ENCODE measurements around the gene PPP1R9B.

- TF ChIP-seq, protein P1, sequence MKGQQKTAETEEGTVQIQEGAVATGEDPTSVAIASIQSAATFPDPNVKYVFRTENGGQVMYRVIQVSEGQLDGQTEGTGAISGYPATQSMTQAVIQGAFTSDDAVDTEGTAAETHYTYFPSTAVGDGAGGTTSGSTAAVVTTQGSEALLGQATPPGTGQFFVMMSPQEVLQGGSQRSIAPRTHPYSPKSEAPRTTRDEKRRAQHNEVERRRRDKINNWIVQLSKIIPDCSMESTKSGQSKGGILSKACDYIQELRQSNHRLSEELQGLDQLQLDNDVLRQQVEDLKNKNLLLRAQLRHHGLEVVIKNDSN (CRISPR knock-in tag; IDR thresholded peaks at IDR 0.05) = no peak
- TF ChIP-seq, protein P2, sequence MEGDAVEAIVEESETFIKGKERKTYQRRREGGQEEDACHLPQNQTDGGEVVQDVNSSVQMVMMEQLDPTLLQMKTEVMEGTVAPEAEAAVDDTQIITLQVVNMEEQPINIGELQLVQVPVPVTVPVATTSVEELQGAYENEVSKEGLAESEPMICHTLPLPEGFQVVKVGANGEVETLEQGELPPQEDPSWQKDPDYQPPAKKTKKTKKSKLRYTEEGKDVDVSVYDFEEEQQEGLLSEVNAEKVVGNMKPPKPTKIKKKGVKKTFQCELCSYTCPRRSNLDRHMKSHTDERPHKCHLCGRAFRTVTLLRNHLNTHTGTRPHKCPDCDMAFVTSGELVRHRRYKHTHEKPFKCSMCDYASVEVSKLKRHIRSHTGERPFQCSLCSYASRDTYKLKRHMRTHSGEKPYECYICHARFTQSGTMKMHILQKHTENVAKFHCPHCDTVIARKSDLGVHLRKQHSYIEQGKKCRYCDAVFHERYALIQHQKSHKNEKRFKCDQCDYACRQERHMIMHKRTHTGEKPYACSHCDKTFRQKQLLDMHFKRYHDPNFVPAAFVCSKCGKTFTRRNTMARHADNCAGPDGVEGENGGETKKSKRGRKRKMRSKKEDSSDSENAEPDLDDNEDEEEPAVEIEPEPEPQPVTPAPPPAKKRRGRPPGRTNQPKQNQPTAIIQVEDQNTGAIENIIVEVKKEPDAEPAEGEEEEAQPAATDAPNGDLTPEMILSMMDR (IDR thresholded peaks at IDR 0.05) = no peak
- TF ChIP-seq JUN (CRISPR knock-in tag; IDR thresholded peaks at IDR 0.05) (no peak), ZNF232 (CRISPR knock-in tag; IDR thresholded peaks at IDR 0.05) (no peak), SP1 (CRISPR knock-in tag; conservative IDR thresholded peaks at IDR 0.05) (no peak), MAX (CRISPR knock-in tag; IDR thresholded peaks at IDR 0.05) (no peak), FOXJ3 (CRISPR knock-in tag; IDR thresholded peaks at IDR 0.05; ENCODE audit: borderline replicate concordance) (no peak)
- TF ChIP-seq, protein P3, sequence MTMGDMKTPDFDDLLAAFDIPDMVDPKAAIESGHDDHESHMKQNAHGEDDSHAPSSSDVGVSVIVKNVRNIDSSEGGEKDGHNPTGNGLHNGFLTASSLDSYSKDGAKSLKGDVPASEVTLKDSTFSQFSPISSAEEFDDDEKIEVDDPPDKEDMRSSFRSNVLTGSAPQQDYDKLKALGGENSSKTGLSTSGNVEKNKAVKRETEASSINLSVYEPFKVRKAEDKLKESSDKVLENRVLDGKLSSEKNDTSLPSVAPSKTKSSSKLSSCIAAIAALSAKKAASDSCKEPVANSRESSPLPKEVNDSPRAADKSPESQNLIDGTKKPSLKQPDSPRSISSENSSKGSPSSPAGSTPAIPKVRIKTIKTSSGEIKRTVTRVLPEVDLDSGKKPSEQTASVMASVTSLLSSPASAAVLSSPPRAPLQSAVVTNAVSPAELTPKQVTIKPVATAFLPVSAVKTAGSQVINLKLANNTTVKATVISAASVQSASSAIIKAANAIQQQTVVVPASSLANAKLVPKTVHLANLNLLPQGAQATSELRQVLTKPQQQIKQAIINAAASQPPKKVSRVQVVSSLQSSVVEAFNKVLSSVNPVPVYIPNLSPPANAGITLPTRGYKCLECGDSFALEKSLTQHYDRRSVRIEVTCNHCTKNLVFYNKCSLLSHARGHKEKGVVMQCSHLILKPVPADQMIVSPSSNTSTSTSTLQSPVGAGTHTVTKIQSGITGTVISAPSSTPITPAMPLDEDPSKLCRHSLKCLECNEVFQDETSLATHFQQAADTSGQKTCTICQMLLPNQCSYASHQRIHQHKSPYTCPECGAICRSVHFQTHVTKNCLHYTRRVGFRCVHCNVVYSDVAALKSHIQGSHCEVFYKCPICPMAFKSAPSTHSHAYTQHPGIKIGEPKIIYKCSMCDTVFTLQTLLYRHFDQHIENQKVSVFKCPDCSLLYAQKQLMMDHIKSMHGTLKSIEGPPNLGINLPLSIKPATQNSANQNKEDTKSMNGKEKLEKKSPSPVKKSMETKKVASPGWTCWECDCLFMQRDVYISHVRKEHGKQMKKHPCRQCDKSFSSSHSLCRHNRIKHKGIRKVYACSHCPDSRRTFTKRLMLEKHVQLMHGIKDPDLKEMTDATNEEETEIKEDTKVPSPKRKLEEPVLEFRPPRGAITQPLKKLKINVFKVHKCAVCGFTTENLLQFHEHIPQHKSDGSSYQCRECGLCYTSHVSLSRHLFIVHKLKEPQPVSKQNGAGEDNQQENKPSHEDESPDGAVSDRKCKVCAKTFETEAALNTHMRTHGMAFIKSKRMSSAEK (CRISPR knock-in tag; IDR thresholded peaks at IDR 0.05; ENCODE audit: borderline replicate concordance) = no peak
- TF ChIP-seq, protein P4, sequence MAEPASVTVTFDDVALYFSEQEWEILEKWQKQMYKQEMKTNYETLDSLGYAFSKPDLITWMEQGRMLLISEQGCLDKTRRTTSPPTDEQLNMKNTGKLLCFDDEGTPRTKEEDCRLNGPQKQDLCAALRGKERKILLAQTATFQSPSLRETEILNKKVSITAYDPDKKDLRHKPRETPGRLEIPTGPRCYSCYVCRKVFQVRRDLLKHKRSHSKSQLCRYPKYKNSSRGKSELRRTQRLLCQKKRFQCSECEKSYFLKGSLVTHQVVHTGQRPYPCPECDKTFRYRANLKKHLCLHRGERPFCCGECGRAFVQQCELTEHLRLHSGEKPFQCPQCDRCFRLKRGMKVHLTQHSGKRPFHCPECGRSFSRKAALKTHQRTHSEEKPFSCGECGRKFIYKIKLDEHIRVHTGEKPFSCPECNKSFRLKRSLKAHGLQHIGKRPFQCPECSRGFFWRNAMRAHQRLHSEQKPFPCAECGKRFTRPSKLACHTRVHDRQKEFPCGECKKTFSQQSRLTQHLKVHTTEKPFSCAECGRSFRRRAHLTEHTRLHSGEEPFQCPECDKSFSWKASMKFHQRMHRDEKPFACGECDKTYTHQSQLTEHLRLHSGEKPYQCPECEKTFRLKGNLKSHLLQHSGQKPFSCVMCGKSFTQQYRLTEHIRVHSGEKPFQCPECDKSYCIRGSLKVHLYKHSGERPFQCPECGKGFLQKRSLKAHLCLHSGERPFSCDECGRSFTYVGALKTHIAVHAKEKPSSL (CRISPR knock-in tag; conservative IDR thresholded peaks at IDR 0.05) = no peak
These were observed 33.0 kb upstream of the PPP1R9B start for GRCh38 chr17:50183421-50183994.

All from WTC11 (cell line).